Osteocyte (in vitro differentiated cells): Measurements from ENCODE around the gene CTBP2. TPM values are rescaled to one million over a fixed set of nuclear protein-coding genes. Genes with fewer than 3 reads are reported as not detected.
A peak's percentile ranks its signal among the peaks of the same experiment; 100 is the strongest.

Experiments
- DNase-seq: peaks from one replicate; pipeline ENCODE4 v3.0.0; 2021; ENCODE audit warnings: mixed read lengths; ENCODE audit not compliant: unreplicated experiment; ENCODE audit errors: extremely low spot score
- H3K27ac Mint-ChIP-seq: one replicate; pipeline ENCODE4 v1.8.0; 2021; ENCODE audit warnings: mild to moderate bottlenecking, mixed read lengths; ENCODE audit not compliant: unreplicated experiment
- H3K27me3 Mint-ChIP-seq: one replicate; pipeline ENCODE4 v1.8.0; 2021; ENCODE audit warnings: mixed read lengths; ENCODE audit not compliant: unreplicated experiment
- H3K36me3 Mint-ChIP-seq: one replicate; pipeline ENCODE4 v1.8.0; 2021; ENCODE audit warnings: mixed read lengths; ENCODE audit not compliant: unreplicated experiment
- H3K4me1 Mint-ChIP-seq: one replicate; pipeline ENCODE4 v1.8.0; 2021; ENCODE audit warnings: mixed read lengths; ENCODE audit not compliant: unreplicated experiment
- H3K4me3 Mint-ChIP-seq: one replicate; pipeline ENCODE4 v1.8.0; 2021; ENCODE audit warnings: mild to moderate bottlenecking, moderate library complexity, mixed read lengths; ENCODE audit not compliant: unreplicated experiment
- H3K9me3 Mint-ChIP-seq: one replicate; pipeline ENCODE4 v1.8.0; 2021; ENCODE audit warnings: mixed read lengths; ENCODE audit not compliant: unreplicated experiment
- total RNA-seq: library from RNA; stranded (reverse); gene quantifications from 2 replicates; pipeline ENCODE4 v1.2.1, GENCODE V29; 2021
- TF ChIP-seq, protein P1 (sequence below): fragments of 200-600 bp; sonication (generic); IDR thresholded peaks from 2 replicates; pipeline ENCODE4 v1.5.0; 2021; ENCODE audit warnings: antibody characterized with exemption, mild to moderate bottlenecking, moderate library complexity

CTBP2 gene
- total RNA-seq, 1 donor from 2014 or later: 125 TPM

DNA sequence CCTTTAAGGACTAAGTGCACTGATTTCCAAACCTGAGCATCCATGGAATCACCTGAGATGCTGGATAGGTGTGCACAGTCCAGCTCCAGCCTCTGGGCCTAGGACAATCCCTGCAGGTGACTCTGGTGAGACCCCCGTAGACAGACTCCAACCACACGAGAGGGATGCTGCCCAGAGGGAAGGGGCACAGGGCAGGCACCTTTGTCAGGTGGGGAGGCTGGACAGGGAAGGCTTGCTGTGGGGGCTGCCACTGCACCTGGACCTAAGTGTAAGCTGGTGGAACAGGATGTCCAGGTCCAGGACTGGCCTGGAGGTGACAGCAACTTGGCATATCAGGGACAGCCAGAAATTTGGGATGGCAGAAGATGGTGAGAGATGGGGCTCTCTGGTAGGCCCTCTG is 45.1 kb upstream of the CTBP2 start:
- TF ChIP-seq, protein P1, sequence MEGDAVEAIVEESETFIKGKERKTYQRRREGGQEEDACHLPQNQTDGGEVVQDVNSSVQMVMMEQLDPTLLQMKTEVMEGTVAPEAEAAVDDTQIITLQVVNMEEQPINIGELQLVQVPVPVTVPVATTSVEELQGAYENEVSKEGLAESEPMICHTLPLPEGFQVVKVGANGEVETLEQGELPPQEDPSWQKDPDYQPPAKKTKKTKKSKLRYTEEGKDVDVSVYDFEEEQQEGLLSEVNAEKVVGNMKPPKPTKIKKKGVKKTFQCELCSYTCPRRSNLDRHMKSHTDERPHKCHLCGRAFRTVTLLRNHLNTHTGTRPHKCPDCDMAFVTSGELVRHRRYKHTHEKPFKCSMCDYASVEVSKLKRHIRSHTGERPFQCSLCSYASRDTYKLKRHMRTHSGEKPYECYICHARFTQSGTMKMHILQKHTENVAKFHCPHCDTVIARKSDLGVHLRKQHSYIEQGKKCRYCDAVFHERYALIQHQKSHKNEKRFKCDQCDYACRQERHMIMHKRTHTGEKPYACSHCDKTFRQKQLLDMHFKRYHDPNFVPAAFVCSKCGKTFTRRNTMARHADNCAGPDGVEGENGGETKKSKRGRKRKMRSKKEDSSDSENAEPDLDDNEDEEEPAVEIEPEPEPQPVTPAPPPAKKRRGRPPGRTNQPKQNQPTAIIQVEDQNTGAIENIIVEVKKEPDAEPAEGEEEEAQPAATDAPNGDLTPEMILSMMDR: no peak
- no peak for DNase-seq
- H3K9me3 Mint-ChIP-seq: no peaks in the 10 kb centered on the region
- no peak overlapping the region for H3K27ac Mint-ChIP-seq
- peaks cover 14% of the 10 kb centered on the region for H3K4me1 Mint-ChIP-seq
- H3K4me3 Mint-ChIP-seq: no peak overlapping the region
- no peaks in the 10 kb centered on the region for H3K36me3 Mint-ChIP-seq
- H3K27me3 Mint-ChIP-seq: peaks cover 9% of the 10 kb centered on the region

DNA sequence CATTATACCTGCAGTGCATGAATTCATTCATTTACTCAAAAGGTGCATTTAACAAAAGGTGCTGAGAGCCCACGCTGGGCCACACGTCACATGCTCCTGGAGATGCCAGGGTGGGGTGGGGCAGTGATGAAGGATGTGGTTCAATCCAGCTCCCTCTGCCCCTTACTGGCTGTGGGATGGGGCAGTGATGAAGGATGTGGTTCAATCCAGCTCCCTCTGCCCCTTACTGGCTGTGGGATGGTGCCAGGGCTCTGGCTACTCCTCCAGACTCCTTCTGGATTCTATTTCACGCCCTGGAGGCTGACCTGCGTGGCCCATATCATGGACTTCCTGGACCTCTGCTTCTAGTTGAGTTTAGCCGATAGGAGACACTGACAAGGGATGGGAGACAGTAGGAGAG is 44.0 kb upstream of the CTBP2 start:
- Mint-ChIP-seq H3K27ac (no peak overlapping the region), H3K9me3 (no peaks in the 10 kb centered on the region)

DNA sequence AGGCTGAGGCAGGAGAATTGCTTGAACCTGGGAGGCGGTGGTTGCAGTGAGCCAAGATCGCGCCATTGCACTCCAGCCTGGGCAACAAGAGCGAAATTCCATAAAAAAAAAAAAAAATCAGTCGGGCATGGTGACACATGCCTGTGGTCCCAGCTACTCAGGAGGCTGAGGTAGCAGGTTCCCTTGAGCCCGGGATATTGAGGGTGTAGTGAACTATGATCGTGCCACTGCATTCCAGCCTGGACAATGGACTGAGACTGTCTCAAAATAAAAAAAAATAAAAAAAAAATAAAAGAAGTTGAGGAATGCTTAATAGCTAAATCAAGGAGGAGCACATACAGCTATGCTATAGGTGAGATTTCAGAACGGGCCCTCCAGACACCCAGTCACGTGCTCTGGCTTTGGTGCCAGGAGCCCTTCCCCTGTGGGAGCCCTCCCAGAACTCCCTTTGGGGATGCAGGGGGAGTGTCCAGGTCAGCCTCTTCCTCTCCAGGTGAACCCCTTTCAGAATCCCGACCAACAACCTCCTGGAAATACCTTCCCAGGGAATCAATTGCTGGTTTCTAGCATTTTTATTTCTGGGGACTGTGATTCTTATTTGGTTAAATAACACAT is 42.9 kb upstream of the CTBP2 start:
- H3K4me1 Mint-ChIP-seq: no peaks in the 10 kb centered on the region
- H3K9me3 Mint-ChIP-seq: no peaks in the 10 kb centered on the region
- TF ChIP-seq, protein P1: no peak
- DNase-seq: no peak
- no peak overlapping the region for H3K27ac Mint-ChIP-seq
- H3K36me3 Mint-ChIP-seq: no peaks in the 10 kb centered on the region
- H3K27me3 Mint-ChIP-seq: peaks cover 24% of the 10 kb centered on the region
- H3K4me3 Mint-ChIP-seq: no peak overlapping the region

More for the DNA sequence above, 44.0 kb upstream of the CTBP2 start:
- Mint-ChIP-seq H3K4me3 (no peak overlapping the region), H3K4me1 (peaks cover 6% of the 10 kb centered on the region), H3K27me3 (peaks cover 18% of the 10 kb centered on the region), H3K36me3 (no peaks in the 10 kb centered on the region)
- no peak for DNase-seq
- TF ChIP-seq, protein P1: no peak

DNA sequence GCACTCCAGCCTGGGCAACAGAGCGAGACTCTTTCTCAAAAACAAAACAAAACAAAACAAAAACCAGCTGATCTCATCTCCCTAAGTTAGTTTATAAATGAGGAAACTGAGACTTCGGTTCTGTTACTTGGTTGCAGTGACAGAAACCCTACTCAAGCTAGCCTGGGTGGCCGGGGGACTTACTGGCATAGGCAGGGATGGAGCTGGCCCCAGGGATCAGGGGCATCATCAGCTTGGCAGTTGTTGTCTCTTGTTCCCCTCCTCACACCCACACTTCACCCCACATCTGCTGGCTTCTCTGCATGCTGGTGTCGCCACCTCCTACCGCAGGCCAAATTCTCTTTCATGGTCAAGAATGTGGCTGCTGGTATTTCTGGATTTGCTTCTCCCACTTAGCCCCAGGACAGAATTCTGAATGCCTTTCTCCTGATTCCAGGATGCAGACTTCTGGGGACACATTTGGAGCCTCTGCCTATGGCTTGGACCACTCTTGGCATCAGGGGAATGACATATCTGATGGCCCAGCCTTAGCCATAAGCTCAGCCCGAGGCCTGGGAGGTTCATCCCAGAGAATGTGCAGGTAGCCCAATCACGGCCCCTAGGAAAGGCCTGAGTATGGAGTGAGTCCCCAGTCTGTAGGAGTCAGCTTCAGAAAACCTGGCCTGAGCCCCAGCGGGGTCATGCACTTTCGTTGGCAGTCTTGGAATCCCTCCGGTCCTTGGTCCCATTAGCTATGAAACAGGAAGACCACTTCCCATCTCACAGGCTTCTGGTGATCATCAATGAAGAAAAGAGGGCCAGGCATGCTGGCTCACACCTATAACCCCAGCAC is 41.6 kb upstream of the CTBP2 start:
- Mint-ChIP-seq H3K36me3 (no peaks in the 10 kb centered on the region), H3K27me3 (peaks cover 24% of the 10 kb centered on the region), H3K27ac (no peak overlapping the region), H3K9me3 (no peaks in the 10 kb centered on the region), H3K4me3 (no peak overlapping the region), H3K4me1 (no peaks in the 10 kb centered on the region)
- TF ChIP-seq, protein P1: no peak
- DNase-seq: no peak

DNA sequence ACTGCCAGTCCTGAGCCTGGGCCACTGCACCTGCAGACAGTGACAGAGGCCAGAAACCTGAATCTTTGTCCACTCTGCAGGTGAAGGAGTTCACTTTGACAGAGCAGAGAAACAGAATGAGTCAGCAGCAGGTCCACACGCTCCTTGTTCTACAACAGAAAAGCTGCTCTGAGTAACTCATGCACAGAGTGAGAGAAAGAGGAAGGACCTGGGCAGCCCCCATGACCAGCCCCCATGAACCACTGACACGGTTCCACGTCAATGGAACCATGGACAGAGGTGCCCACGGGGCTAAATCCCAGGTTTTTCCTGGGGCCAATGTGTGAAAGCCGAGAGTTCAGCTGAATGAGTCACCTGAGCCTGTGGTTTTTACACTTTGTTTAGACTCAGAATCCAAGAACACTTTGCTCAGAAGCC is 40.8 kb upstream of the CTBP2 start:
- Mint-ChIP-seq H3K27ac (no peak overlapping the region), H3K27me3 (peaks cover 24% of the 10 kb centered on the region), H3K9me3 (no peaks in the 10 kb centered on the region), H3K4me1 (no peaks in the 10 kb centered on the region), H3K4me3 (no peak overlapping the region), H3K36me3 (no peaks in the 10 kb centered on the region)
- TF ChIP-seq, protein P1: no peak
- DNase-seq: peak; percentile 51
